Stimulated activated CD8-positive, alpha-beta memory T cell treated with anti-CD3 and anti-CD28 coated beads, Interleukin-15, amount 100 ng/mL, for 1 hour (primary cell): Measurements from ENCODE around the gene MYO1E.

Experiments used
- DNase-seq: peaks from one replicate; pipeline ENCODE4 v3.0.0-alpha.2; 2020; ENCODE audit warnings: low read depth

The MYO1E gene

DNA sequence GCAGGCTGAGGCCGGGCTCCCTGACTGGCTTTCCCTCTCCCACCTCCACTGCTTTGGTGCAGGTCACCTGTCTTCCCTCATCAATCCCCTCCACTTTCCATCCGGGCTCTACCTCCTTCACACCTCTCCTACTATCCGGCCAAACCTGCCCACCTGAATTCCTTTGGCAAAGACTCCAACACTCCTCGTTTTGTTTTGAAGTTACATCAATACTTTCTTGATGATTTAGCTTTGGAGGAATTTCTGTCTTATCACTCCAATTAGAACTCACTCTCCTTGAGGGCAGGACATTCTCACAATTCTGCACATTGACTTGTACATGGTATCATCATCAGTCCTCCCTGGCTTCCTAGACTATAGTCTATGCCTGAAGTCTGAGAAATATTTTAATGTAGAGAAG is 145.7 kb downstream of the MYO1E start:
- DNase-seq, result no peak

DNA sequence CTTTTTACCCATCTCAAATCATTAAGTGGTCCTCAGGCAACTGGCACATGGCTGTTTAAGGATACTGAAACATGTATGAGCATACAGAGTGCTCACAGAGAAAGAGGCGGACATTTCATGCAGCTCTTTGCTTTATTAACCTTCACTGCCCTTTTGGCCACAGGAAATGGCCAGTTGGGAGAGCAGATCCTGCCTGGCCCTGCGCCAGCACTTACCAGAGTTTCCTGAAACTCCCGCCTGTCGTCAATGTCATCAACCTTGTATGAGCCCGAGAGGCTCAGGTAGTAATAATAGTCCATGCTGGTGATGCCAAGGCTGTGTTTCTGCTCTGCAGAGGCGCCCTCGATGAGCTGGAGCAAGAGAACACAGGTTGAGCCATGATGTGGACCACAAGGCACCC is 148.2 kb downstream of the MYO1E start:
- DNase-seq, result no peak

DNA sequence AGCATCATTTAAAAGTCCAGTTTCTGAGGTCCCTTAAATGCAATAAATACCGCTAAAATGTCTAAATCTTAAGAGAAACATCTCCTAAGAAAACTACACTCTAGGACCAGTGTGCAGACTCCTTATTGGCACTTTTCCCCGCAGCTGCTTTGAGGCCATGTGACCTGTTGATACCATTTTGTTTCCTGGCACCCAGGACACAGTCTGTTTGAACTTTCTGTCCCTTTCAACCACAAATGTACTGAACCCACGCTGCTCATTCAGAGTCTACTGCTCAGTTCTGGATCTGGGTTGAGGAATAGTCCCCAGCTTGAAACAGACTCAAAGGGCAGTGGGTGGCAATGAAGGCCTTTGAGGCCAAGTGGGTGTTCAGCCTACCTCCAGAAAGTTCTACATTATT is 148.9 kb downstream of the MYO1E start:
- DNase-seq, result no peak

DNA sequence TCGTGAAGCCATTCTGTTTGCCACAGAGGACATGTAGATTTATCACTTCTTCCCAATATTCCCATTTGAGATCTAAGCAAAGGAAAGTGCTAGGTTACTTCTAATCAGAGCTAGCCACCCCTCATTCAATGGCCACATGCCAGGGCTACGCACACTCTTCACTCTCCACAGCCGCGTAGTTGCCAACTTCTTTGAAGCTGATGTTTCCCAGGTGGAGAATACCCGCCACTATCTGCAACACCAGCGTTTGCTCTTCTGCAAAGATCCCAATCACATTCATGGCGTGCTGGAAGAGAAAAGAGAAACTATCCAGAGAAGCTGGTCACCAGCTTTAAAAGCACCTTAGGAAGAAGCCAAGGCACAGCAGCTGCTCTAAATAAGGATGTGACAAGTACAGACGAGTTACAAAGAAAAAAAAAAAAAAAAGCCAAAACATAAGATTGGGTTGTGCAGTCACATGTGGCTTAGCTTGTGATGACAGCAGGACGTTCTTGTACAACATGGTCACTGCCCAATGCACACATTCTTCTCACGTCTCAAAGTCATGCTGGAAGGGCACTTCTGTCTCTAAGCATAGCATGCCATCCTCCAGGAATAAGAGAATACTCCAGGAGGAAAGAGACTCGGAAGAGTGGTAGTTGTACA is 149.6 kb downstream of the MYO1E start:
- no peak for DNase-seq

DNA sequence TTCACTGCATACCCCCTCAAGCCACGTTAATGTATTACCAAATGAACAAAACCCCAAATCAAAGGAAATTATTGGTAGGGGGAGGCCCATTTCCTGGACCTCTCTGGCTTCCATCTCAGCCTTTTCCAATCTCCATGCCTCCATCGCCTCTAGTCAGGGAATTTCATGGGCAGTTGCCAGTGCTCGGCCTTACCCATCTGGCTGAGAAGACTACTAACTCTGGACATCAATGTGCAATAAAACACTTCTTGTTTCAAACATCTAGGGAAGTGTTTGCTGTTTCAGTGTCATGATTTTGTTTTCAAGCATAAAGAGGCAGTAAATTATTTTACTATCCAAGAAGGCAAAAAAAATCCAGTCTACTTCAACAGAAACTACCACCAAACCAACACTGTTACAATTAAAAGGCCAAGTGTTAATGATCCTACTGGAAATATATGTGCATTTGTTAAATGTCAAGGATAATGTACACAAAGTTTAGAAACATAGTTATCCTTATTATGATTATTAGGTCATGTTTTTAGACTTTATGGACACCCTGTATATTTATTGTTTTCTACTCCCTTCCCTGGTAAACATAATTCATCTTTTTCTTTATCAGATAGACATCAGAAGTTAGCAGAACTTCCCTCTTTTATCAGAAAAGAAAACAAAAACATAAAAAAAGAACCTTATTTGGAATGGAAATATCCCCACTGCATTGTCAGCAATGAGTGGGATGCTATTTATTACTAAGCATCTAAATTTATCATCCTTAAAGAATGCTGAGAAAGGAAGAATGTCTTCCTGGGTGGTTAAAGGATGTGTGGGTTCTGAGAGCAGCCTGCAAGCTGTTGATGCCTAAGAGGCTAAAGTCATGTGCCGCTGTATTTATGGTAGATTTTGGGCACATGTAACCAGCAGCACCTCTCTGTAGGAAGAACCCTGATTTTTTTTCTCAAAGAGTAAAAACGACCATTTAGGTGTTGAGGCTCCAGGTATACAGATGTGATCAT is 150.9 kb downstream of the MYO1E start:
- no peak for DNase-seq

DNA sequence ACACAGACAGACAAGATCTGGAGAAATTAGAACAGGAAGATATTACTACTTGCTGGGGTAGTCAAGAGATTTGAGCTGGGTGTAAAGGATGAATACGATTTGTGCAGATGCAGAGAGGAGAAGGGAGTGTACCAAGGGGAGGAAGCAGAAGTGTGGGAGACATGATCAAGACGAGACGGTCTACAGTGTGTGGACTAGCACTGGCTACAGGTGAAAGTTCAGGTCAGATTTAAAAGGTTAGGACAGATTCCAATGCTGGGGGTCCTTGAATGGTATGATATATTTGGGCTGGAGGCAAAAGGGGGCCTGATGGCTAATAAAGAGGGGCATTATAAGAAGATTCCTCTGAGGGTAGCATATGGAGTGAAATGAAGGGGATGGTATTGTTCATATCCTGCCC is 154.0 kb downstream of the MYO1E start:
- no peak for DNase-seq

DNA sequence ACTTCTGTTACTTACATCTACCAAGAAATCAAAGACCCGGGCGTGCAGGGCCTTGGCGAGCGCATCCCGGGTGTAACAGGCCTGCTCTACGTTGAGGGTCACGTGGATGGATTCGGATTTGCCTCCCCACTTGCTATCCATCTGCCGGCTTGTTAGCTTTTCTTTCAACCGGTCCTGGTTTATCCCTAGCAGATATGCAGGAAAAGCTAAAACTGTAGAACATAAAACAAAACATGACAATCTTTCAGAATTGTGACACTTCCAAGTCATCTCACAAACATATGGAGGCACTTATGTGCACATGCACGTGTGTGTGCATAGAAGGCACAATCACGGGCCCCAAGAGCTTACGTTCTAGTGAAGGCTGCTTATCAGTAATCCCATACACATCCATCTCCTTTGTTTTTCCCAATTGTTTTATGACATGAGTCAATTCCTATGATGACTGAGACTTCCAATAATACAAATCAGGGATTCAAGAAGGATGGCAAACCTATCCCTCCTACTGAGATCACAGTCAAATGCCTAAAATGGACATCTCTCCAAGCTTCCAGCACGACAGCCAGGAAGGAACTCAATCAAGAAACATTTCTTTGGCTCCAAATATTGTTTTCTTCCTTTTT is 154.7 kb downstream of the MYO1E start:
- no peak for DNase-seq

DNA sequence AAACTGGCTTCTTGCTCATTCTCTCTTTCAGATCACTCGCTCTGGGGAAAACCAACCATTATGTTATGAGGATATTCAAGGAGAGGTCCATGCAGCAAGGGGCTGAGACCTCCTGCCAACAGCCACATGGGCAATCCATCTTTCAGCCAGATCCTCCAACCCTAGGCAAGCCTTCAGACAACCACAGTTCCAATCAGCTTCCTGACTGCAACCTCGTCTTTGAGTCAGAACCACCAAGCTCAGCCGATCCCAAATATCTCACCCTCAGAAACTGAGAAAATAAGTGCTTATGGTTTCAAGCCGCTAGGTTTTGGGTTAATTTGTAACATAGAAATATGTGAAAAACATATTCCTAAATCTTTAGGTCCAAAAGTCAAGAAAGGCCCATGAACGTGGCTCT is 155.8 kb downstream of the MYO1E start:
- no peak for DNase-seq

DNA sequence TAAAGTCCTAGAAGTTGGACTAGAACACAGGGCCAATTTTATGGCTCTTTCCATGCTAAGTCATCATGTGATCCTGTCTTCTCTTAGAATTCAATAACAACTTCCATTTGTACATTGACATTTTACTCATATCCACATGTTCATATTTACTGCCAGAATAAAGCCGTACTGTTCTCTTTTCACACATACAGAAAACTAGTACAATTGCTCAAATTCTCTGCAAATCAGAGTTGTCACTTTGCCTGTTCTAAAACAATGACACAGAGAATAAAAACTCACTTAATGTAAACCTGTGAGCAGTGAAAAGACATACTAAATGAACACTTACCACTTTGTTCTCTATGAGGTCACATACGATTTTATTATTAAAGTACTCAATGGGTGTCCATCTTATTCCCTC is 162.5 kb downstream of the MYO1E start:
- no peak for DNase-seq

DNA sequence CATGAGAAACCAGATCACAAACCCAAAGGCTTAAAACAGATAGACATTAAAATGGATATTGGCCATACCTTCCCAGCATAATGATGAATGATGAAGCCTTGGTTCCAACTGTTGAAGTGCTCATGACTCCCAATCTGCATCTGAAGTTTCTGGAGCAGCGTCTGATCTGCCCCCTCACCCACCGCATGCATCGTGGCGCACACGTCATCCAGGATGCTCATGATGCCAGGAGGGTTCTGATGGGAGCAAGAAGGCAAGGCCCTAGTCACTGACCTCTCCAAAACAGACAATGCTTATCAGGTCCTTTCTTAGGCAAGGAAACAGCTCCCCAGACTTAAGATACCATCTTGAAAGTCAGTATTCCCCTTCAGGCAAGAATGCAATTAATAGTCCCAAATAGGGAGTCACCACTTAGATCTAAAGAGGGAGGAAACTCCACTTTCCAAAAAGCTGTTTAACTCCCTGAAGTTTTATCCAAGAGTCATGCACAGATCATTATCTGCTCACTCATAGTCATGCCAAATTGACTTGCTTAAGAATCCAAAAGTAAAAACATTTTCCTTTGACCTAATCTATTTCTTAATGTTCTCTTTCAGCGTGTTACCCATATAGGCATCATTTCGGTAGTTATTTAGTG is 163.9 kb downstream of the MYO1E start:
- no peak for DNase-seq

DNA sequence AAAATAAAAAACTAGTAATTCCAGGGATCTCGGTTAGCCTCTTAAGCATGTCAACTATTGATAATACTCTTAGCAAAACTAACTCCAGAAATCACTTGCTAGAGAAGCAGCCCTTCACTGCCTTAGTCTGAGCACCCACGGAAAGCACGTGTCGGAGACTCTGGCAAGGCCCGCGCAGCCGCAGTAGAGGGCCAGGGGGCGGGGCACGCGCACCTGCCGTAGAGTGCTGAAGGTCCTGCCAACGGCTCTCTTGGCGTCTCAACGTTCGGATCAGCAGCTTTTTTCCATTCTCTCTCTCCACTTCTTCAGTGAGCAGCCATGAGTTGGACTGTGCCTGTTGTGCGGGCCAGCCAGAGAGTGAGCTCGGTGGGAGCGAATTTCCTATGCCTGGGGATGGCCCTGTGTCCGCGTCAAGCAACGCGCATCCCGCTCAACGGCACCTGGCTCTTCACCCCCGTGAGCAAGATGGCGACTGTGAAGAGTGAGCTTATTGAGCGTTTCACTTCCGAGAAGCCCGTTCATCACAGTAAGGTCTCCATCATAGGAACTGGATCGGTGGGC is 166.0 kb downstream of the MYO1E start, which contains the start of gene LDHAL6B:
Gene LDHAL6B, plus strand, starts transcription at position 221 of the 561 bp plus-strand sequence. Its CDS starts 98 bp downstream, at position 319.
- DNase-seq, result no peak

DNA sequence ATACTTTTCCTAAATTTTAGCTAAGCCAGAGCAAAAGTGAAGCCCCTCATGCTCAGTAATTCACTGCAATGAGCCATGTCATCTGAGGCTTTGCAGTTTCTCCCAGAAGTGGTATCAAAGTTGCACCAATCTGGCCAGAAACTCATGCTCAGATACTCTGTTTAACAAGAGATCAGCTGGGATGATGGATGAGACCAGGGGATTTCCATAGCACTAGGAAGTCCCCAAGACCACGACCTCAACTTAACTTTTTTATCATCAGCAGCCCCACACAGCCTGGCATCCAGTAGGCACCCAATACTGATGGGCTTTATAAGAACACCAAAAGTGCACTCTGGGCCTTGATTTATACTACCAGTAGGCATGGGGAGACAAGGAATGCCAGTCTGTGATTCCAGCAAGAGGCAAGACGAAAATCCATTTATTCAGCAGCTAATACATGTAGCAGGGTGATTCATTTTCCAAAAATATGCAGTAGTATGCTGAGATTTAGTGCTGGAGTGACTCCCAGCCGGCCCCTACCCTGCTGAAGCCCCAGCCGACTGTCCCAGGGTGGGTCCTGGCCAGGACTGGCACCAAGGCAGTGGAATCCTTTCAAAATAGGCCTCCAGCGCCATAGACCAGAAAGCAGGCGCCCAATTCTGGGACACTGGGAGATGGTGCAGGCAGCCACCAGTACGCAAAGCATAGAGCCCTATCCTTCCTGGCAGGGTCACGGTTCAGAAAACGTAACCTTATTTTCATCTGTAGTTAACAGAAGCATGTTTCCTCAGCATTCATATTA is 166.6 kb downstream of the MYO1E start:
- no peak for DNase-seq

DNA sequence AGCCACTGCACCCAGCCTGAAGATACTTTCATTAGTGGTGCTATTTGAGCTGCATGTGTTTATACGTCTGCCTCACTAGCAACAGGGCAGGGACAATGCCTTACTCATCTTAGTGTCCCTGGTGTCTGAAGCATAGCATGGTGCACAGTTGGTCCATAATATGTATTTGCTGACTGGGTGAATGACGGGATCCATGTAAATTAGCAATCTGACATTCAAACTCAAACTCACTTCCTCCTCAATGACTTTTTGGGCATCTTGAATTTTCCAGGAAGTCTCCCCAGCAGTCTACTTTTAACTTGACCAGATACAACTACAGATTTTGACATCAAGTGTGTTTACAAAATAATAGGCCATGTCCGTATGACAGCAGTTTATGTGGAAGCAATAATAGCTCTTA is 169.0 kb downstream of the MYO1E start:
- no peak for DNase-seq

DNA sequence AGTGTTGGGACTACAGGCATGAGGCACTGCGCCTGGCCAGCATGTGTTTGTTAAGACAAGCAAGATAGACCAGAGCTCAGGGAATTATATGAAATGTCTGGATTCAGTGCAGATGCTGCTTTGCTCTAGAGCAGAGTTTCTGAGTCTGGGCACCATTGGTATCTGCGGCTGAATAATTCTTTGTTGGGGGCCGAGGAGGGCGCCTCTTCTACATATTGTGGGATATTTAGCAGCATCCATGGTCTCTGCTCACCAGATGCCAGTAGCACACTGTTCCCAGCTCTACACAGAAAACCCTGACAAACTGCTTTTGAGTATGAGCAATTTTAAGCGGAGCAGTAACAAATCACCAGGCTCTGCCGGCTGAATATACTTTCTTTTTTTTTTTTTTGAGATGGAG is 169.7 kb downstream of the MYO1E start:
- DNase-seq, result no peak

DNA sequence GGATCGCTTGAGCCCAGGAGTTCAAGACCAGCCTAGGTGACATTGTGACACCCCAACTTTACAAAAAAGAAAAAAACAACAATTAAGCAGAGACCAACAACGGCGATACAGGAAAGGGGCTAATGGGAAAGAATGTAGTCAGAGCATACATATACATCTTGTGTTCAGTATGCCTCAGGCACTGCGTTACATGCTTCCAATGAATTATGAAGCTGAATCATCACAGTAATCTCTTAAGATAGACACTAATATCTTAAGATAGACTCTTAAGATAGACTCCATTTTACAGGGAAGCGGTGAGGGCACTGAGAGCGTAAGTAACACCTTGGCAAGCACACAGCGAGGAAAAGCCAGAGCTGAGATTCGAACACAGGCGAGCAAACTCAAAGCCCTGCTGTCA is 172.1 kb downstream of the MYO1E start:
- DNase-seq, result no peak

DNA sequence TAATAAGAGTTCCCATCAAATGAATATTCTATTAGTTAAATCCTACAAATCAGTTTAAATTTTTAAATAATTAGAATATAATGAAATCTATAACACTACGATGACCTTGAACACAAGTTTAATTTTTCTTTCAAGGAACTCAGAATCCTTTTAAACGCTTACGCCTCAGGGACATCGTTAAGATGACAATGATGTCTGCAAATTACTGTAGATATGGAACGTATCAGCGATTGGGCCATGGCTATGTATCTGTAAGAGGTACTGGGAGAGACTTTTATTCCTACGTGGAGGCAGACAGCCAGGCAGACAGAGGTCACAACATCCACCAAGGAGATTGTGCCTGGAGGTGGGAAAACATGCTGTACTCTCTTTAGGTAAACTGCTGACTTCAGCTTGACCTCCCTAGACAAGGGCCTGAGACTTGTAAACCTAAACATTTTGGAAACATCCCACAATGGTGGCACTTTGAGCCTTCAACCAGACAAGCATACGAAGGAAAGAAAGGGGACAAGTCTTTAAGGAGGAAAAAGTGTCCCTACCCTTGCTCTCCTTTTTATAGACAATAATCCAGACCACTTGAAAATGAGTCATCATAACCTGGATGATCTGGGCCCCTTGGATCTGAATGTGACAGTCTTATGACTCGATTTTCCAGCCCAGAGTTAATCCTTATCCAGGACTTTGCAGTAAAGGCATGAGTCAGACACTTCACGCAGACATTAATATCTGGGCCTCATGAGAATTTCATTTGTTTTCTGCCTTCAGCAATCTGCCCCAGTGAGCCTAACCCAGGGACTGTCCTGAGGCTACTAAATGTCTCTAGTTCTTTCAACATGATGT is 172.8 kb downstream of the MYO1E start:
- DNase-seq, result no peak

DNA sequence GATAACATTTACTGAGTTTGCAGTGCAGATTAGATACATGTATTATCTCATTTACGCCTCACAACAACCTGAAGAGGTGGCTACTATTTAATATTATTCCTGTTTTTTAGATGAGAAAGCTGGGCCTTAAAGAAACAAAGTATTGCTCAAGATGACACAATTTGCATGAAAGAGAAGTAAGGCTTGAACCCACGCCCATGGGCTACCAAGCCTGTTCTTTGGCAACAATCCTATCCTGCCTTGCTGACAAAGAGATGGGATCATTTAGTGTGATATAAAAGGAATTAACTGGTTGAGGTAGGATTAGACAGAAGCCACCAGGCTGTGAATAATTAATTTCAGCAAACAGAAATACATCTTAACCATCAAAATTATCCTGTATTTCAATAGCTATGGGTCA is 175.2 kb downstream of the MYO1E start:
- no peak for DNase-seq

DNA sequence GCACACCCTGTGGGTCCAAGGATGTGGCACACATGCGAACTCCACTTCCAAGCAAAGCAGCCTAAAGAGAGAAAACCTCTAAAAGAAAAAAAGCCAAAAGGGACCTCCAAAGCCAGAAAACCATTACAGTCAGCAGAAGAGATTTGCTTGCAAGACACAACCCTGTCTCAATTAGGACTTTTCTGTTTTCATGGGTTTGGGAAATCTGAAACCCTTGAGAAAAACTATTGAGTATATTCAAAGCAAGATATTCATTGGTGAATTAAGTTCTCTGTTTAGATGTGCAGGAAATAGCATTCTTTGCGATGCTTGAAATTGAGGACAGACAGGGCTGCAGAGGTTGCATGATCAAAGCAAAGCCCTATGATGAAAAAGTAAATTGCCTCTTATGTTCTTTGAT is 176.3 kb downstream of the MYO1E start:
- no peak for DNase-seq

DNA sequence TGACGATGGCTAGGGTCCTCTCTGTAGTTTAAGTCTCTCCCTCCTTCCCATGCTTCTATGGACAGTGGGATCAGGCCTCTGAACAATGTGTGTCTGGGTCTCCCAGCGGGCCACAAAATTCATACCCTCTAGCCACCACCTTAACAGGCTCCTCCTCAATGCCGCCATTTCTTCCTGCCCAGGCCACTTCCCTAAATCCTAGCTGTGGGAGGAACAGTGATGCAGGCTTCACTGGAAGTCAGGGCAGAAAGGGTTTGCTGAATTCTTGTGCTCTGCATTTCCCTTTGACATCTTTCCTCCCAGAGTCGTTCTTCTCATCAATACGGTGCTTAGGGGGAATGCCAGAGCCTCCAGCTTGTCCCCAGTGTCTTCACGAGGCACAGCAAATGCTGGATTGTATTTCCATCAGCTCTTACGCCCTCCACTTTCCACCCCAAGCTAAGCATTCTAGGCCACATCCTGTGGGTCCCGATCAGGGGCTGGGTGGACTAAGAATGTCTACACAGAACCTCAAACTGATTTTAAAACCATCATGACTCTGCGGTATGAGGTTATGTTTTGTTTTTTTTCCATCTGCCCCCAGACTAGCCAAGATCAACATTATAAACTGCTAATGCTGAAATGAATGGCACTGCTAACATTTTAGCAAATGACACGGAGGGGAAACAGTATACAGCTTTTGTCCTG is 177.9 kb downstream of the MYO1E start:
- DNase-seq, result no peak

DNA sequence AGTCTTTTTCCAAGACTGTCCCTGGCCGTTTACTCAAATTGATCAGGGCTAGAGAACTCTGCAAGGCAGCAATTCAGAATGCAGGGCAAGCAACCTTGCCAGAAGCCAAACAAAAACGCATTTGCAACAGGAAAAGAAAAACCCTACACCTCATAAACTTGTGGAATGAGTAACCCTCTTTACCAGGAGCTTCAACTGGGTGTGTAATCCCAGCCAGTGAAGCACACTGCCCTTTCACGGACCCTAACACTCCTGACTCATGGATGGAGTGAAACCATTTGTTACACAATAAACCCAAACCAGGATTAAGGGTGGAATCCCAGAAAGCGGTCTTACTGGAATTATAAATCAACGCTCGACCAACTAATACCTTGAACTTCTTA is 180.8 kb downstream of the MYO1E start:
- DNase-seq, result no peak
